GM18519 (cell line): ENCODE data around the gene KRT8.
"Not testable (repeated sequence)": the region's sequence is repeated elsewhere in the genome, so short reads cannot be mapped to it uniquely, and the experiment has no call there.

Experiments used
- ATAC-seq: cut with Tn5 transposase; IDR thresholded peaks from one replicate; pipeline ENCODE4 v1.9.1; 2021; ENCODE audit warnings: mild to moderate bottlenecking, moderate library complexity; ENCODE audit not compliant: unreplicated experiment, low FRiP score

Gene KRT8

DNA sequence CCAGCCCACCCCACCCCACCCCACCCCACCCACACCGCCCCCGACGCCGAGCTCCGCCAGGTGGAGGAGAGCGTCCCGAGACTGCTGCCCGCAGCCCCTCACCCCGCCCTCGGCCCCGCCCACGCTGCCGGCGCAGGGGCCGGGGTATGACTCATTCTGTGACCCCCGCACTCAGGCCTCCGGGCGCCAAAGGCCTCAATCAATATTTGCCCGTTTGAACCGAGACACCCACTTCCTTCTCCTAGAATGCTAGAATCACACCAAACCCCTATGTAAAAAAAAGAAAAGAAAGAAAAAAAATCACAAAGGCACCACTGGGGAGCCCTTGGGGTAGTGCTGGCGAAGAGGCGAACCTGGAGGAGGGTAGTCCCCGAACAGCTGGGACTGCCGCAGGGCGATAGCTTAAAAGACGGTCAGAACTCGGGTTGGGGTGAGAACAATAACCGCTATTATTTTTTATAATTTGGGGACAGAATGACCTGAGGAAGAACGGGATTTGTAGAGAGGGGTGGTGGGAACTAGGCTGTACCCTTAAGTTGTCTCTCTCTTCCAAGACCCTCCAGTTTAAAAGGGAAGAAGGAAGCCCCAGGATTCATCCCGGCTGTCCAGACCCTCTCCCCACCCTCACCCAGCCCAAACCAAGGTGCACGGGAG is 894 bp downstream of the KRT8 start:
- ATAC-seq = no peak

DNA sequence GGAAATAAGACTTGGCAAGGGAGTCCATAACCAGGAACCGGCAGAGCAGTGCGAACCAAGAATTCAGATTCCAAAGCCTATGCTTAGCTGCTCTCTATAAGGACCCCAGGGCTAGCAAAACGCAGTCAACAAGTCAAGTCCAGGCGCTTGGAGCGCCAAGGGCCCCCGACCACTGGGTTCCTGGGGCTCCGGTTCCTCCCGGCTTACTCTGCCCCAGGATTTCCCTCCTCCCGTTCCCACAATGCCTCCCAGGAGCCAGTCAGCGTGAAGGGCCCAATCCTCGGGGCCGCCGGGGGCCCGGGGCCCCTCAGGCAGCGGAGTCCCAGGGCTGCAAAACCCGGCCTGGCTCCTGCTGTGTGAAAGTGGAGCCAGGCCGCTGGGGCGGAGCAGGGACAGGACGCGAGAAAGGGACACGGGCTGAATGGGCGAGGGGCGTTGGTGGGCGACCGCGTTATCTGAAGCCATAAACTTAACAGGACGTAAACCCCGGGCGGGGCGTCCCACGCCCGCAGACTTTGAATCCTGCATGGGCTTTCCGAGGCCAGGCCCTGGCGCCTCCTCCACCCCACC is 1.5 kb downstream of the KRT8 start:
- ATAC-seq = no peak

DNA sequence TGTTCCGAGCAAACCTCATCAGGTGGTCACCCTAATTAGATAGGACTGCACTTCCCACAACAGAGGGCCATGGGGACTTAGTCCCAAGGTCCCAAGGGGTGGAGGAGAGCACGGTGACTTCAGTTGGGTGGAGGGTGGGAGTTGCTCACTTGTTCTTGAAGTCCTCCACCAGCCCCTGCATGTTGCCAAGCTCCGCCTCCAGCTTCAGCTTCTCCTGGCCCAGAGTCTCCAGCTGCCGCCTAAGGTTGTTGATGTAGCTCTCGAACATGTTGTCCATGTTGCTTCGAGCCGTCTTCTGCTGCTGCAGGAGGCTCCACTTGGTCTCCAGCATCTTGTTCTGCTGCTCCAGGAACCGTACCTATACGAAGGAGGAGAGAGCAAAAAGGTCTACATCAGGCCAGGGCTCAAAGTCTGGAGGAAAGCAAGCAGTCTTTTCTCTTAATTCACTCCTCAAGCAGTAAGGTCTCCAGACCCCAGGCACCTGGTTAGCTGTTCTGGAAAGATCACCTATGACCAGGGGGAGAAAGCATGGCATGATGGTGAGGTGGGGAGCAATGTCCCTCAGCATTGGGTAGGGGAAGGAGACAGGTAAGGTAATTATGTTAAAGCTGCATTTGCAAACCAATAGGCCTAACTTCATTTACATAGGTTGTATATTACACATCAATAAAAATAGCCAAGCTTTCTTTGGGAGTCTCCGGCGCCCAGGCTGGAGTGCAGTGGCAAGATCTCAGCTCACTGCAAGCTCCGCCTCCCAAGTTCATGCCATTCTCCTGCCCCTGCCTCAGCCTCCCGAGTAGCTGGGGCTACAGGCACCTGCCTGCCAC is 2.9 kb downstream of the KRT8 start:
- no peak for ATAC-seq

DNA sequence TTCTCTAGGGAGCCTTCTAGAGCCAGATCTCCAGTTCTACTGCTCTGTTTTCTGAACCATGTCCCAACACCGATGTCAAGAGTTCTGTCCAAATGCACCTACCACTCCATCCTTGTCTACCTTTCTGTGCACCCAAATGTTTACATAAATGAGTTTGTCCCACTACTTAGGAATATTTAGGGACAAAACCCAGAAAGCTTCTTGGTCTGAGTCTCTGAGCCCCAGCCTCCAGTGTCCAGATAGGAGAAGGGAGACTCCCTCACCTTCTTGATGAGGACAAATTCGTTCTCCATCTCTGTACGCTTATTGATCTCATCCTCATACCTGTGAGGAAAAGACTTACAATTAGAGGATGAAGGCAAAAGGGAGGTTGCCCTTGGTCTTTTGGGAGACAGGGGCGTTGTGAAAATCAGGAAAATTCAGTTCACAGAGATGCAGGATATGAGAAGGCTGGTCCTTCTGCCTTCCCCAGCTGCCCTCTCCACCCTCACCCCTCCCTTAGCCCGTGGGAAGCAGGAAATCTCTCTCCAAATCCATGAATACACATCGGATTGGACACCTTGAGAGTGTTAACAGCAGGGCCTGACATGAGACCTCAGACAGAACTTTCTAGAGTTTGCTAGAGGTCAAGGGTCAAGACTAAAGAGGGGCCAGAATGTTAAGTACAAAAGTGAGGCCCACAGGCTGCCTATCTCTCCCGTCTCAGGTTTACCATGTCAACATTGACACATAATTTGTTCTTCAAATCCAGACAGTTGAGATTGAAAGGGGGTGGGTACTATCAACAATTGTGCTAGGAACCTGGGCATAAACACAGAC is 3.8 kb downstream of the KRT8 start:
- no peak for ATAC-seq

GRCh38 chr12:52900166-52900895 is 4.5 kb downstream of the KRT8 start:
- no peak for ATAC-seq

DNA sequence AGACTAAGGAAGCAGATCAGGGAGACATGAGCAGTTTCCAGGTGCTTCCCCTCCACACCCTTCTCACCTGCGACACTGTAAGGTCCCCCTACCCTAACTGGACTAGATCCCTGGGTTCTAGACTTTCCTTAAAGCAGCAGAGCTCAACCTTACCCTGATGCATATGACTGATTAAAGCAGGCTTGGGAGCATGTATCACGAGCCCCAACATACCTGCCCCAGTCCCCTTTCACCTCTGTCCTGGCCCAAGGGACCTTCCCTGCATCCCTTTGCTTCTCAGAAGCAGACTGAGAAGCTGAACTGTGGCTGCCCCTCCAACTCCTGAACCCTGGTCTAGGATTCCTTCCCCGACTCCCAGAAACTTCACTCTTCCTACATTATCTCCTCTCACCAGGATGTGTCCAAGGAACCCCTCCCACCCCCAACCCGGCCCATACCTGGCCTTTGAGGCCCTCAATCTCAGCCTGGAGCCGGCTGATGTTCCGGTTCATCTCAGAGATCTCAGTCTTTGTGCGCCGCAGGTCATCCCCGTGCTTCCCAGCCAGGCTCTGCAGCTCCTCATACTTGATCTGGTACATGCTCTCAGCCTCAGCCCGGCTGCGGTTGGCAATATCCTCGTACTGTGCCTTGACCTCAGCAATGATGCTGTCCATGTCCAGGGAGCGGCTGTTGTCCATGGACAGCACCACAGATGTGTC is 5.4 kb downstream of the KRT8 start:
- ATAC-seq = no peak

- ATAC-seq = no peak
Observed at GRCh38 chr12:52896190-52897100, 8.4 kb downstream of the KRT8 start.

DNA sequence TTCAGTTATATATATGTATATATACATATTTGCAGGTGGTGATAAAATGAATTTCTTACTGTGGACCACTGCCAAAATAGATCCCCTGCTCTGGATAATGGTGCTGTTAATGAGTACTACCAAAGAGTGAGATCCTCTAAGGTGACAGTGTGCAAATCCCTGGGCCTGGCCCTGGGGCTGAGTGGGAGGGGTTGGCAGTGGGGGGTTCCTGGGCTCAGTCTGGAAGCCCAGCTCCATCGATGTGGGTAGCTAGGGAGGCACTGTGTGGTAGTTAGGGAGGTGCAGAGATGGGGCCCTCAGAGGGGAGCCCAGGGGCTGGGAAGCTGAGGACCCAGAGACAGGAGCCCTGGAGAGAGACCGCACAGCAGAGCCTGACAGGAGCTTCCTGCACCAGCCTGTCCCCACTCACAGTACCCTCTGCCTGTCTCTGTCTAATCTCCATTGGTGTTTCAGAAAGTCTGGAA is 9.1 kb downstream of the KRT8 start:
- no peak for ATAC-seq

GRCh38 chr12:52892974-52893373 is 11.9 kb downstream of the KRT8 start:
- ATAC-seq = no peak

DNA sequence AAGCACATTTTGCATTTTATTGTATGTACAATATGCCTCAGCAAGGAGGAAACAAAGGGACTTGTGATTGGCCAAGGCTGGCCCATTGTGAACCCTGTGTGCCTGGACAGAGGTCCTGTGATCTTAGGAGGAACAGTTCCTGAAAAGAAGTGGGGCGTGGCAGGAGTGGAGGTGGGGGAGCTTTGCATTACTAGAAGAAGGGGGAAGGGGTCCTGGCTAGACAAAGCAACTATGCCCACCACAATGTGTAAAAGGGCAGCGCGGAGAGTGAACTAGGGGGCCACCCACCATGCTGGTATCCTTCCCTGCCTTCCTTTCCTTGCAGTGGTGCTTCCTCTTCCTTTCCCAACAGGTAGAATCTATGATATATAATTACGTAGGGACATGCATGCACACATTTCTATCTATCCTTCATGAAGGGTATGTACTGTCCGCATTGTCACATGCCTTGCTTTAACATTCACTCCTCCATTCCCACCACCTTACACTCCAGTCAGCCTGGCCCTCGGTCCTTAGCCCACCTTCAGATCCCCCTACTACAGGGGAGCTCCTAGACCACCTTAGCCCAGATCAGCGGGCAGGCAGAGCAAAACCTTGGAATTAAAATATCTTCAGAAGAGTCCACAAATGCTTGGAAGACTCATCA is 12.5 kb downstream of the KRT8 start:
- no peak for ATAC-seq

DNA sequence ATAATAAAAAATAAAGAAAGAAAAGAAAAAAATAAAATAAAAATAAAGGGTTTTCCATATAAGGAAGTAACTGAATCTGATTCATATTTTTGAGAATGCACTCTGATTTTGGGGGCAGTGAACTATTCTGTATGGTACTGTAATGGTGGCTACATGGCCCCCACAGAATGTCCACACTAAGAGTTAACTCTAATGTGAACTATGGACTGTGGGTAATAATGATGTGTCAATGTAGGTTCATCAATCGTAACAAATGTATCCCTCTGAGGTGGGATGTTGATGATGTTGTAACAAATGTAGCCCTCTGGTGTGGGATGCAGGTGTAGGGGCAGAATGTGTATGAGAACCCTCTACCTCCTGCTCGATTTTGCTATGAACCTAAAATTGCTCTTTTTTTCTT is 13.8 kb downstream of the KRT8 start:
- no peak for ATAC-seq

GRCh38 chr12:52890417-52890816 is 14.5 kb downstream of the KRT8 start:
- ATAC-seq = no peak

DNA sequence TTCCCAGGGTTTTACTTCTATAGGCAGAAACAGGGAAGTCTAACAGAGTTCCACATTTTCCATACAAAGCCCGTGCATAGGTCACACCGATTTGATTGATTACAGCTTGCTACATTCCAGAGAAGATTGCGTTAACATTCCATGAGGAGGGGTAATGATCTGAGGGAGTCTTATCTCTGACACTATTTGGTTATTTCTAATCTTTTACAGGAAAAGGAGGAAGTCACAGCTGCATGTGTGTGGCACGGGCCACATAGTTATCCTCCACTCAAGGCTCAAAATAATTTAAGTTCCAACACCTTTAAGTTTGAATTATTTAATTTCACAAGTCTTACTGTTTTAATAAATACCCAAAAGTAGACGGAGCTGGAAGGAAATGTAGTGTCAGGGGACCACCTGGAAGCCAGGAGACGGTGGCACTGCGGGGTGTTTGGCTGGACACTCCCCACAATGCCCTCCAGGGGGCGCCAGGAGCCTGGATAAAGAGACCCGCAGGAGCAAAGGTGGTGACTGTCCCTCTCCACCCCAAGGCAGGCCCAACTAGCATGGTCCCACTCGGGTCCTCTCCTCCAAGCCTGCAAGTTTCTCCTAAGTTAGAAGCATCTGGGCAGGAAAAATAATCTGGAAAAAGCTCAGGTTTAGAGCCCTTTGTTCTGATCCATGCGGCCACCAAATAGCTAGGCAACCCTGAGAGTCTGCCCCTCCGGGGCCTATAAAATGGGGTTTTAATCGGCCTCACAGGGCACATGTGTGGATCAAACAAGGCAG is 20.2 kb downstream of the KRT8 start:
- ATAC-seq = no peak

GRCh38 chr12:52880499-52880898 is 24.4 kb downstream of the KRT8 start:
- not testable (repeated sequence) for ATAC-seq

DNA sequence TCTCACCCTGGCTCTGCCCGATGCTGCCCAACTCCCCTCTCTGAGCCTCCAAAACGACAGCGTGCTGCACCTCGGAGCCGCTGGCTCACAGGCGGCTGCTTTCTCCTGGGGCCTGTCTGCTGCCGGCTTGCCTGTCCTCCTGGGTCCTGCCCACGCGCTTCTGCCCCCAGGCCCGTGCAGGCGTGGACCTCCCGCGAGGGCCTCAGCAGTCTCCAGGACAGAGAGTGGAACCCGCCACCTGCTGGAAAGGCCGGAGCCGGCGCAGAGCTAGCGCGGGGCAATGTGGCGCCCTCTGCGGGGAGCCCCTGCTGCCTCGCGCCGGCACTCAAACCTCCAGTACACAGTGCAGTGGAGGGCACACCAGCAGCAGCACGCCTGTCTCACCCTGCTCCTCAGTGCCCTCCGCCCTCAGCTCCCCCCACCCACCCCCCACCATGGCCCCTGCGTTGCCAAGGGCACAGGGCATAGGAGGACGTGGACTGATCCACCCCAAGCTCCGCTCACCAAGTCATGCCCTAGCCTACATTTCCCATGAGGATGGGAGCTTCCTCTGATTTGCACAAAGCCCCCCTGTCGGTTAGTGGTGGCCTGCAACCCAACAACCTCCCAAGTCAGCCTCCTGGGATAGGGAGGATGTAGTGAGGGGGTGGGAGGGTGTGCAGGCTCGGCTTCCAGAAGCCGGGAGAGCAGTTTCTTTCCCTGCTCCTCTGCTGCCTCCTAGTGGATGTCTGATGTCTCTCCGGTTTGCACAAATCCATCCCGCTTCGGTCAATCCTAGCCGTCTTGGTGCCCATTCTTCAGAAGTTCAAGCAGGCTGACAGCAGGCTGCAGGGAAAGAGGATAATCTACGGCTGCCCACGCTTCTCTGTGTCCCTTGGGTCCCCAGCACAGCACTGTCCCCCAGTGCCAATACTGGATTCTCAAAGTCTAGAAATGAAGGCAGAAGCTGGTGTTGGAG is 25.2 kb downstream of the KRT8 start:
- no peak for ATAC-seq
